Measurements from ENCODE around the gene ADTRP. TPM values are rescaled to one million over a fixed set of nuclear protein-coding genes. Genes with fewer than 3 reads are reported as not detected.

The ADTRP gene
- total RNA-seq, 1 donor from 2014 or later: 42.5 TPM

- Histone ChIP-seq H3K36me3 (no peaks in the 10 kb centered on the region), H3K4me3 (no peak overlapping the region), H3K27ac (no peak overlapping the region), H3K4me1 (peaks cover 13% of the 10 kb centered on the region), H3K27me3 (ENCODE audit: low read depth) (no peaks in the 10 kb centered on the region), H3K9me3 (no peaks in the 10 kb centered on the region)
- ATAC-seq (no peak), DNase-seq (no peak)
- TF ChIP-seq CTCF (IDR thresholded peaks at IDR 0.05): no peak
- intact Hi-C loops (cut with DNase I): no loop called here
Observed at GRCh38 chr6:11730641-11731040, 48.0 kb downstream of the ADTRP start.

GRCh38 chr6:11729076-11729475 is 49.5 kb downstream of the ADTRP start:
- no peak for TF ChIP-seq CTCF (IDR thresholded peaks at IDR 0.05)
- H3K36me3 ChIP-seq: no peaks in the 10 kb centered on the region
- no peak overlapping the region for H3K4me3 ChIP-seq
- H3K27ac ChIP-seq: no peak overlapping the region
- ATAC-seq (no peak), DNase-seq (no peak)
- no peaks in the 10 kb centered on the region for H3K9me3 ChIP-seq
- intact Hi-C loops (cut with DNase I): no loop called here
- H3K27me3 ChIP-seq (ENCODE audit: low read depth): no peaks in the 10 kb centered on the region
- peaks cover 13% of the 10 kb centered on the region for H3K4me1 ChIP-seq

- DNase-seq: no peak
- intact Hi-C loops (cut with DNase I): no loop called here
- no peaks in the 10 kb centered on the region for H3K27me3 ChIP-seq (ENCODE audit: low read depth)
- no peak for TF ChIP-seq CTCF (IDR thresholded peaks at IDR 0.05)
- H3K9me3 ChIP-seq: no peaks in the 10 kb centered on the region
- no peak overlapping the region for H3K4me3 ChIP-seq
- H3K36me3 ChIP-seq: no peaks in the 10 kb centered on the region
- H3K4me1 ChIP-seq: peaks cover 13% of the 10 kb centered on the region
- no peak overlapping the region for H3K27ac ChIP-seq
- ATAC-seq: peak; percentile 16 to 42
Observed at GRCh38 chr6:11727998-11728961, 50.3 kb downstream of the ADTRP start.

GRCh38 chr6:11727346-11727997 is 51.1 kb downstream of the ADTRP start:
- ATAC-seq (no peak), DNase-seq (no peak)
- TF ChIP-seq CTCF (IDR thresholded peaks at IDR 0.05): no peak
- H3K4me1 ChIP-seq: peaks cover 13% of the 10 kb centered on the region
- no peak overlapping the region for H3K4me3 ChIP-seq
- H3K9me3 ChIP-seq: no peaks in the 10 kb centered on the region
- intact Hi-C loops (cut with DNase I): no loop called here
- no peaks in the 10 kb centered on the region for H3K27me3 ChIP-seq (ENCODE audit: low read depth)
- no peaks in the 10 kb centered on the region for H3K36me3 ChIP-seq
- no peak overlapping the region for H3K27ac ChIP-seq

- Histone ChIP-seq H3K4me3 (no peak overlapping the region), H3K27ac (no peak overlapping the region), H3K9me3 (no peaks in the 10 kb centered on the region), H3K27me3 (ENCODE audit: low read depth) (no peaks in the 10 kb centered on the region), H3K36me3 (no peaks in the 10 kb centered on the region), H3K4me1 (no peaks in the 10 kb centered on the region)
- ATAC-seq (no peak), DNase-seq (no peak)
- TF ChIP-seq CTCF (IDR thresholded peaks at IDR 0.05): no peak
- intact Hi-C loops (cut with DNase I): no loop called here
Observed at GRCh38 chr6:11724286-11724685, 54.3 kb downstream of the ADTRP start.
